GM12801 (cell line): ENCODE data around the gene ABCG5.

Source experiments
- CTCF ChIP-seq: IDR thresholded peaks from one replicate; pipeline ENCODE4 v1.5.1; 2011; ENCODE audit warnings: control low read depth; ENCODE audit not compliant: insufficient read length; ENCODE audit errors: extremely low read depth

Gene ABCG5

DNA sequence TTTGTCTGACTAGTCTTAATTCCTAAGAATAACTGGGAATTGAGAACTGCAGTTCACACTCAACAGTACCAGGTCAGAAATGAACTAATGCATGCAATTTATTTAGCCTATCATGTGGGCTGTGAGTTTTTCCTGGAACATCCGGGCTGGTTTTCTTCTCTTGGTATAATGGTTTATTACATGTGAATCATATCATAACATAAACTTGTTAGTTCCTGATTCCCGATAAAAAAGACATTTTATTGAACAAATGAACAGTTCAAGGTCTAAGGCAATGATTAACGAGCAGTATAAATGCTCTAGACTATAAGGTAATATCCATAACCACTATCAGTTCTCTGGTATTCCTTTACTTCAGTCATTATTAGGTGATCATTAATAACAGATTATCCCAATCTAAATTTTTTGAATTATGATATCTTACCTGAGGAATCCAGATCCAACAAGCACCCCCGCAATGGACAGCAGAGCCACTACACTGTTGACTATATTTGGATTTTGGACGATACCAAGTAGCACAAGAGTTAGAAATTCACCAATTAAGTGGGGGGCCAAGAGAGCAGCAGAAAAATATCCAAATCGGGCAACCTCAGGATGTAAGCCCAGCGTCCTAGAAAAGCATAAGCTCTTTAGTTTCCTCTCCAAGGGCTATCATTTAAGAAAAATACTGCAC, 19.0 kb downstream of the ABCG5 start:
- no peak for TF ChIP-seq CTCF

- no peak for TF ChIP-seq CTCF
Measured at GRCh38 chr2:43818761-43819160, 19.9 kb downstream of the ABCG5 start.

DNA sequence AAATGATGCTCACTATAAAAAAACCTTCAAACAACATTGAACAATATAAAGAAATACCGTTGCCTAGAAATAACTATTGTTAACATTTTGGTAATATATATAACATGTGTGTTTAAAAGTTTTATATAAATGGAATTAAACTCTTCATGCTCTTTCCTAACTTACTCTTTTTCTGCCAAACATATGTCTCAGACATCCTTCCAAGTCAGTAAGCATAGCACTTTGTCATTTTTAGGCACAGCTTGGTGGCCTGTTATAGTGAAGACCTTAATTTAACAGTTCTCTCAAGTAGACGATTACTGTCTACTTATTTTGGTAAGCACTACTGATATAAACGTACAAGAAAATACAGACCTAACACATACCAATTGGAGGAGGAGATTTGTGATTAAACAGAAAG, 23.9 kb downstream of the ABCG5 start:
- no peak for TF ChIP-seq CTCF

- no peak for TF ChIP-seq CTCF
Measured at GRCh38 chr2:43812947-43813346, 25.7 kb downstream of the ABCG5 start.

DNA sequence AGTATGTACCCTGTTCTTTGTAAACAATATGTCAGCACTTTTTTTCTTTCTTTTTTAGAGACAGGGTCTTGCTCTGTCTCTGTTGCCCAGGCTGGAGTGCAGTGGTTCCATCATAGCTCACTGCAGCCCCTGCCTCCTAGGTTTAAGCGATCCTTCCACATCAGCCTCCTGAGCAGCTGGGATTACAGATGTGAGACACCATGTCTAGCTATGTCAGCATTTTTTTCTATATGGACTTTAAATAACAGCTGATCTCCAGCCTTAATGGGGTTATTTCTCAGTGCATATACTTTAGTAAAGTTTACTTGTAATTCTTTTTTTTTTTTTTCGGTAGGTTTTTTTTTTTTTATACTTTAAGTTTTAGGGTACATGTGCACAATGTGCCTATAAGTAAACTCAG, 26.6 kb downstream of the ABCG5 start:
- TF ChIP-seq CTCF: no peak

- no peak for TF ChIP-seq CTCF
Measured at GRCh38 chr2:43810888-43811287, 27.8 kb downstream of the ABCG5 start.

GRCh38 chr2:43810452-43810851, 28.2 kb downstream of the ABCG5 start:
- TF ChIP-seq CTCF: no peak
